ENCODE results near the gene ACSS1. TPM values are rescaled to one million over a fixed set of nuclear protein-coding genes. Genes with fewer than 3 reads are reported as not detected.
A peak's percentile ranks its signal among the peaks of the same experiment; 100 is the strongest.

ACSS1 gene
- total and polyA plus RNA-seq, 12 donors, result 7.2 to 97.3 (median 16.9) TPM

GRCh38 chr20:25055711-25056495, 2.0 kb downstream of the ACSS1 start:
- Histone ChIP-seq H3K4me1 (replicated peaks in 1 of 2) (peaks cover 35 to 66% of the 10 kb centered on the region in 2 donors), H3K27me3 (no peaks in the 10 kb centered on the region), H3K4me3 (peak overlapping the region in 1 of 4 donors; percentile 71), H3K27ac (peak overlapping the region in 2 of 5 donors; percentile 83 to 94), H3K36me3 (replicated peaks in 1 of 2) (no peaks in the 10 kb centered on the region), H3K9me3 (replicated peaks in 1 of 3) (no peaks in the 10 kb centered on the region)
- DNase-seq, result peak in 4 of 7 donors; percentile 23 to 43 (median 37)
- intact Hi-C loops (cut with DNase I), result no loop called here
- no peak for TF ChIP-seq POLR2A (IDR thresholded peaks at IDR 0.05)
- TF ChIP-seq CTCF (IDR thresholded peaks at IDR 0.05), result no peak
- 50 to 57% (median 56%) methylated on average over 8 of the region's 8 CpGs for WGBS, 4 donors

- no peak for TF ChIP-seq CTCF (IDR thresholded peaks at IDR 0.05)
- TF ChIP-seq POLR2A (IDR thresholded peaks at IDR 0.05), result no peak
- DNase-seq, result peak in 4 of 7 donors; percentile 44 to 52 (median 48)
- intact Hi-C loops (cut with DNase I), result no loop called here
- Histone ChIP-seq H3K36me3 (replicated peaks in 1 of 2) (no peaks in the 10 kb centered on the region), H3K4me3 (no peak overlapping the region), H3K9me3 (replicated peaks in 1 of 3) (no peaks in the 10 kb centered on the region), H3K27ac (peak overlapping the region in 2 of 5 donors; percentile 79 to 94), H3K27me3 (no peaks in the 10 kb centered on the region), H3K4me1 (replicated peaks in 1 of 2) (peaks cover 35 to 66% of the 10 kb centered on the region in 2 donors)
- 55 to 65% (median 62%) methylated on average over 10 of the region's 10 CpGs for WGBS, 4 donors
Measured at GRCh38 chr20:25054995-25055629, 2.8 kb downstream of the ACSS1 start.

- Histone ChIP-seq H3K4me3 (no peak overlapping the region), H3K27ac (peak overlapping the region in 2 of 5 donors; percentile 79 to 94), H3K36me3 (replicated peaks in 1 of 2) (no peaks in the 10 kb centered on the region), H3K27me3 (no peaks in the 10 kb centered on the region), H3K4me1 (replicated peaks in 1 of 2) (peaks cover 35 to 64% of the 10 kb centered on the region in 2 donors), H3K9me3 (replicated peaks in 1 of 3) (no peaks in the 10 kb centered on the region)
- intact Hi-C loops (cut with DNase I), result no loop called here
- TF ChIP-seq CTCF (IDR thresholded peaks at IDR 0.05), result no peak
- no peak for TF ChIP-seq POLR2A (IDR thresholded peaks at IDR 0.05)
- DNase-seq, result peak in 2 of 7 donors; percentile 9 to 11
- WGBS, 4 donors, result 52 to 70% (median 65%) methylated on average over 2 to 3 of the region's 3 CpGs
Measured at GRCh38 chr20:25054096-25054820, 3.7 kb downstream of the ACSS1 start.
